Right lobe of liver (tissue), 4 donors: ENCODE results near the gene RANBP3.

Source experiments
- CTCF ChIP-seq, 4 donors: fragments of 200-600 bp in 3 of 4; fragments of 450-650 bp in 1 of 4; IDR thresholded peaks; one replicate each; pipeline versions ENCODE4 v1.5.1 to v1.8.0; 2016 to 2022; ENCODE audit warnings: antibody characterized with exemption in 4 of 4, mild to moderate bottlenecking in 2 of 4
- POLR2A ChIP-seq: fragments of 450-650 bp; IDR thresholded peaks from one replicate; pipeline ENCODE4 v1.6.1; 2017; ENCODE audit warnings: antibody characterized with exemption, mild to moderate bottlenecking
- donor health status: DM: no; HTN: no; CAD: no.
- donor health status: DM: no; HTN: no; CAD: no.
- donor health status: DM: no; HTN: yes; CAD: no.

DNA sequence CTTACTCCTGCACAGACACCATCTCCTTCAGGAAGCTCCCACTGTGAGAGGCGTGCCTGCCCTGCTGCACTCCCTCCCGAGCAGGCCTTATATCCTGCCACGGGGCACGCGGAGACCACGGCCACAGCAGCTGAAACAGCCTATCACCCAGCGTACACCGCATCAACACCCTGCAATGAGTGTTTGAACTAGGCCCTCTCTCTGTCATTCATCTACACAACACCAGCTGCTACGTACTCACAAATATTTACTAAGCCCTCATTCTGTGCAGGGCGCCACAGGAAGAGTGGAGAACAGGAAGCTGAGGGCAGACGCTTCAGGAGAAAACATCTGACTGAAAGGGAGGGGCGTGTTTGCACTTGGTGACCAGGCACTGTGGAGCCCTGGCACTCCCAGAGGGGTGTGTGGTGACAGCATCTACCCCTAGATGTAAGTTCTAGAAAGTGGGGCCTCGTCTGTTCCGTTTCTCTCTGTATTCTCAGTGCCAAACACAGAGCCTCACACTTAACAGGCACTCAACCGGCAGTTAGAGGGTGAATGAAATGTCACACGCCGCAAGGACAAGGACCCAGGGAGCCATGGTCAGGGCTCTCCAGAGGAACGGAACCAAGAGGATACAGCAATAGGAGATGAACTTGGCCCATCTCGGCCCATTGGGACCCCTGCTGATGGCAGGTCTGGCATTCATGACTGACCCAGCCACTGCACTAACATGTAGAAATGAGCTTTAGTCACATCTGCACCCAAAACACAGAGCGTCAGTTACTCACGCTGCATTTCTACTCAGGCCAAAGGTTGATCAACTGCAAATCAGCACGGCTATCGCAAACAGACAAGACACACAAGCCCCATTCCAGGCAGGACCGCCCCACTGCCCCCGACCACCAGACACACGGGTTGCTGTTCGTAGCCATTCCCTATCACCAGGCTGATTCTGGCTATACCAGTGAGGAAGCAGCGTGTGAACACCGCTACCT, 15.7 kb downstream of the RANBP3 start:
- TF ChIP-seq CTCF (IDR thresholded peaks at IDR 0.05) (no peak), POLR2A (peak; percentile 49)
